Activated CD4-positive, alpha-beta T cell treated with anti-CD3 and anti-CD28 coated beads, Interleukin-2, amount 50 U/mL, for 1 hour (primary cell): Measurements from ENCODE around the gene ATP2A2.
"Not testable (repeated sequence)": the region's sequence is repeated elsewhere in the genome, so short reads cannot be mapped to it uniquely, and the experiment has no call there.

Experiments used
- DNase-seq: peaks from one replicate; pipeline ENCODE4 v3.0.0-alpha.2; 2020

ATP2A2 gene

GRCh38 chr12:110301065-110301806 lies 20.2 kb downstream of the ATP2A2 start:
- DNase-seq: no peak

DNA sequence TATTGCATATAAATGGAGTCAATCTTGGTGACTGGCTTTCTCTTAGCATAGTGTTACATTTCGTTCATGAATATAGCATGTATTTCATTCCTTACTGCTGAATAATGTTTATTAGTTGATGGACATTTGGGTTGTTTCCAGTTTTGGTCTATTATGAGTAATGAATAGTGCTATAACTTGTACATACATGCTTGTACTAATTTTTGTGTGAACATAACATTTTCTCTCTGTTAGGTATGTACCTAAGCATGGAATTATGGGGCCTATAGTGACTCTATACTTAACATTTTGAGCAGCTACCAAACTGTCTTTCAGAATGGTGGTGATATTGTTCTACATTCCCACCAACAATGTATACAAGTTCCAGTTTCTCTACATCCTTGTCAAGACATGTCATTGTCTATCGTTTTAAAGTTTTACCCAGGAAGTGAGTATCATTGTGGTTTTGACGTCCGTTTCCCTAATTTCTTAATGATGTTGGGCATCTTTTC lies 23.1 kb downstream of the ATP2A2 start:
- no peak for DNase-seq

DNA sequence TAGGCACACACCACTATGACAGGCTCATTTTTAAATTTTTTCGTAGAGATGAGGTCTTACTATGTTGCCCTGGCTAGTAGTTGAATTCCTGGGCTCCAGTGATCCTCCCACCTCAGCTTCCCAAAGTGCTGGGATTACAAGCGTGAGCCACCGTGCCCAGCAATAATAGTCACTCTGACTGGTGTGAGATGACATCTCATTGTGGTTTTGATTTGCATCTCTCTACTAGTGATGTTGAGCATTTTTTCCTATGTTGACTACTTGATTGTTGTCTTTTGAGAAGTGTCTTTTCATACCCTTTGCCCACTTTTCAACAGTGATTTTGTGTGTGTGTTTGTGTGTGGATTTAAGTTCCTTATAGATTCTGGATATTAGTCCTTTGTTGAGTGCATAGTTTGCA lies 26.3 kb downstream of the ATP2A2 start:
- no peak for DNase-seq

DNA sequence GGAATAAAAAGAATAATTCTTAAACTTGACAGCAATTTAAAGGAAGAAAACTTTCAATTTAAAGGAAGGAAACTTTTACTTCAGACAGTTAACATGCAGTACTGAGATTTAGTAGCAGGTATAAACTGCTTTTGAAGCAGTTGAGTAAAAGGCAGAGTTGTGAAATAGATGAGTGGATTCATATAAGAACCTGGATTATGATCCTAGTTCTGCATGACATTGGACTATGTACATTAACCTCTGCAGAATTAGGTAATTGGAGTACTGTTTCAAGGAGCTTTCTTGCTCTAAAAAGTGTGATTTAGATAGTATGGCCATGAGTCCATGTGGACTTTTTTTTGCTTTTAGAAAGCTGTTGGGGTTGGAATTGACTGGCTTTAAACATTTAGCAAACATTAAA lies 29.7 kb downstream of the ATP2A2 start:
- no peak for DNase-seq

GRCh38 chr12:110311903-110312302 lies 30.9 kb downstream of the ATP2A2 start:
- no peak for DNase-seq

DNA sequence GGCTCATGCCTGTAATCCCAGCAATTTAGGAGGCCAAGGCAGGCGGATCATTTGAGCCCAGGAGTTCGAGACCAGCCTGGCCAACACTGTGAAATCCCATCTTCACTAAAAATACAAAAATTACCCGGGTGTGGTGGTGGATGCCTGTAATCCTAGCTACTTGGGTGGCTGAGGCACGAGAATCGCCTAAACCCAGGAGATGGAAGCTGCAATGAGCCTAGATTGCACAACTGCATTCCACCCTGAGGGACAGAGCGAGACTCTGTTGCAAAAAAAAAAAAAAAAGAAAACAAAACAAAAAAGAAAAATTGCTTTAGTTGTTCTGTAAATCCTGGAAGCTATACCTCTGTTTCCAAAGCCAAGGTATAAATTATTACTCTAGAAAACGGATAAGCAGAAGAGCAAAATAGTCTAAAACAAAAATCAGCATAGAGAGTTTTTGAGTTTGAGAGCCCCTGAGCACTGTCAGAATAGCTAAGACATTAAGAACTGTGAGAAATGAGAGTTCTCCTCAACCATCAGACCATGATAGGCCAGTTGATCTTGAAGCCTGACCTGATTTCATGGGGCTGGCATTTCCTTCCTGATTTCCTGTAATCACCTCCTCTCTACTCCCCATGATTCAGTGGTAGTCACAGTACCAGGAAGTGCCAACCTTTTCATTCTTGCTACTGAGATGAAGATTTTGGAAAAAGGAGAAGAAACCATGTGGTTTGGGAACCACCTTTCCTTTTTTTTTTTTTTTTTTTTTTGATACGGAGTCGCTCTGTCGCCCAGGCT lies 31.7 kb downstream of the ATP2A2 start:
- no peak for DNase-seq

DNA sequence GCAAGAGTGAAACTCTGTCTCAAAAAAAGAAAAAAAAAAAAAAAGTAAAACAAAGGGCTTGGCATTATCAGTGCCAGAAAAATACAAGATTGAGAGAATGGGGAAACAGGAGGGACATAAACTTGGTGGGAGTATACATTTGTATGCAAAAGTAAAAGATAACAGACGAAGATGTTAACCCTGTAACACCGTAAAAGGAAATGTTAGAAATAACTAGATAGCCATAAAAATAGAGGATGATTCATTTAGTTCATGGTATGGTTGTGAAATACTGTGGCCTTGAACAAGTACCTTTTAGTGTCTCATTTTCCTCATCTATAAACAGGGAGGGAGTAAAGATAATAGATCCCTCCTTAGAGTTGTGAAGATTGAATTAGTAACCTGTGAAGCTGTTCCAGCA lies 33.3 kb downstream of the ATP2A2 start:
- no peak for DNase-seq

GRCh38 chr12:110316861-110317260 lies 35.8 kb downstream of the ATP2A2 start:
- DNase-seq: no peak

DNA sequence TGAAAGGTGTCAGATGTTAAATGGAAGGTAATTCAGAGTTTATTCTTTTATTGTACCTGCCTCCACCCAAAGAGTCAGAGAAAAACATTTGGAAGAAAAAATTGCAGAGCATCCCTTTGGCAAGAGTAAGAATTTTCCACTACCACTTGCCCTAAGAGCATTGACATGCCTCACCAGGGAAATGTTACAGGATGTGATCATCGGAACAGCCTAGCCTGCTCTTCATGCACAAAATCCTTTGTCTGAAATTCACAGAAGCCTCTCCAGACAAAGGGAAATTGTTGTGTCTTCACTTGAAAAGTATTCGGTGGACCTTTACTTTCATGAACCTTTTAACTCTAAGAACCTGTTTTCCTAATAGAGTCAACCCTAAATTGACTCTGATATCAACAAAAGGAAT lies 36.9 kb downstream of the ATP2A2 start:
- DNase-seq: no peak

- no peak for DNase-seq
Measured at GRCh38 chr12:110320550-110320949, 39.5 kb downstream of the ATP2A2 start.

DNA sequence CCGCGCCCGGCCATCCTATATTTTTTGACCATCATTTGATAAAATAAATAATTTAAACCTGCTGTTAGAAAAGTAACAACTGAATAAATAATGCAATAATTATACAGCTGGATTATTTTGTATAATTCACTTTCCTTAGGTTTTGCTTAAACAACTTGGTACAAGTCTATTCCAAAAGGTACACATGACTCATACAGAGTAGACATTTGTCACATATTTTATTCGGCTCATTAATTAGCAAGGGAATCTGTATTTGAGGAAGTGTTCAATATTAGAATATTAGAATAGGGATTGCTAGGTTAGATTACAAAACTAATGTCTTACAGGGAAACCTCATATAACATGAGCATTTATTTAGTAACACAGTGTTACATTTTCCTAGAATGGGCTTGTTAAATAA lies 48.7 kb downstream of the ATP2A2 start:
- DNase-seq: no peak

DNA sequence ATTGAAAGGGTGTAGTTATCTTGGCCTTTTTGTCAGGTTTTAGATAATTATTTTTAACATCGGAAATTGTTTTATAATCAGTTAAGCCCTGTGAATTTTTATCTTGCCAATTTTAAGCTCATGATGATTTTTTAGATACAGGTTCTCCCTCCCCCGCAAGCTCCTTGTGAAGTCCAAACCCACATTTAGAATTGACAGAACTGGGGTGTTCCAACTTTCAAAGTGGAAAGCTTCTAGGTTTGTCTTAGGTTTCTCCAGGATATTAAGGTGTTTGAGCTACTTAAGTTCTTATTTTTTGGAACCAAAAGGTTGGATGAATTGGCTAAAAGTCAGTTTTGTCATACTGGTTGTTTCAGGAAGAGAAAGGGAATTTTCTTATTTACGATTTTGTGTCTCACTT lies 49.1 kb downstream of the ATP2A2 start:
- no peak for DNase-seq

DNA sequence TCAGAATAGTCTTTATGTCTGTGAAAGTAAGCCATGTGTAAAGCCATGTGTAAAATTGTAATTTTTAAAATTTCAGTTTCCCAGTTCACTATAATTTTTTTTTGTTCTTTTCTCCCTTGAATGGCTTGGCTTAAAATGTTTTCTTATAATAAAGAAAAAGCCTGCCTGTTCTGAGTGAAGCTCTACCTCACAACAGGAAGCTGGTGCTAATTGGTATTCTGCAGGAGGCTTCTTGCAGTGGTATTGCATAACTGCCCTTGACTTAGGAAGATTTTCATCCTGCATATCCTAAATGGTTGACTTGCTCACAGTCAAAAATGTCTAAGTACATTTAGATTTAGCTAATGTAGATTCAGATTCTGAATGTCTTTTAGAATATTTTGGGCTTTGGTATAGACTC lies 49.5 kb downstream of the ATP2A2 start:
- DNase-seq: no peak

GRCh38 chr12:110333201-110333600 lies 52.2 kb downstream of the ATP2A2 start:
- no peak for DNase-seq

DNA sequence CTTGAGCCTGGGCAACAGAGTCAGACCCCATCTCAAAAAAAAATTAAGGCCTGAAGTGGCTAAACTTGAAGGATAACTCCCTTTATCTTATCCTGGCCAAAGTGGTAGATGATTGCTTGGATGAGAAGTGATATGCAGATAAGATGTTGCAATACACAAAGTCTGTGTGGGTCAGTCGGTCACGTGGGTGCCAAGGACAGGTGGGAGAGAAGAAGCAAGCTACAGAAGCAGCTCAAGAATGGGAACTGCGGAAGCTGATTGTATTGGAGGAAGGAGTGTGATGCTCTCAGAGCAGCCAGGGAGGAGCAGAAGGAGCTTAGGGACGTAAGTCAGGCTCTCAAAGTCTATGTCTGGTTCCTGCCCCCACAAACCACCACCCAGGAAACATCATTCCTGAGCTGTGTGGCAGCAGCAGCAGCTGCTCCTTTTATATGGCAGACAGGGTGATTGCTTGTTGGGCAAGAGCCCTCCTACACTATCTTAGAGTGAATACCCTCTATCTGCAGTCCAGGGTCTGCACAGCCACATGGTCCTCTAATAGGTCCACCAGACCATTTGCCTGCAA lies 54.5 kb downstream of the ATP2A2 start:
- DNase-seq: no peak

DNA sequence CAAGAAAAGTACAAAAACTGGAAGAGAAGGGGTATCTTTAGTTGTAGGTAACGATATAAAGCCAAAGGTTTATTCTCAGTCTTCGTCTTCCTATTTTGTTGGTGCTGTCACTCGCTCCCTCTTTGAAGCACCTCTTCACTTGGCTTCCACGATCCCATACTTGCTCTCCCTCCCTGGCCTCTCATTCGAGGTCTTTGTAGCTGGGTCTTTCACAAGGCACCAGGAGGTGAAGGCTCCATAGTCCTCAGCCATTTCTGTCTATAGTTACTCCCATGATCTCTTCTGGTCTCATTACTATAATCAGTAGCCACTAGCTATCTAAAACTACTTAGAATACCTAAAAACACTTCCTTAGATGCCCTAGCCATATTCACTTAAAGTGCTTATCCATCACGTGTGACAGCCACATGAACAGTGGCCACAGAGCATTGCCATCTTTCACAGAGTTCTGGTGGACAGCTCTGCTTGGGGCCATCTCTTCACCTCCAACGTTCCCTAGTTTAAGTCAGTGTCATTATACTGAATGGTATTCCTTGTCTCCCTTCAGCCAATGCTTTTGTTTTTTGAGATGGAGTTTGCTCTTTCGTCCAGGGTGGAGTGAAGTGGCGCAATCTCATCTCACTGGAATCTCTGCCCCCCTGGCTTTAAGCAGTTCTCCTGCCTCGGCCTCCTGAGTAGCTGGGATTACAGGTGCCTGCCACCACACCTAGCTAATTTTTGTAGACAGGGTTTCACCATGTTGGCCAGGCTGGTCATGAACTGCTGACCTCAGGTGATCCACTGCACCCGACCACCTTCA lies 57.1 kb downstream of the ATP2A2 start:
- DNase-seq: no peak

GRCh38 chr12:110338754-110339153 lies 57.7 kb downstream of the ATP2A2 start:
- no peak for DNase-seq

- no peak for DNase-seq
Measured at GRCh38 chr12:110339184-110339952, 58.3 kb downstream of the ATP2A2 start.

DNA sequence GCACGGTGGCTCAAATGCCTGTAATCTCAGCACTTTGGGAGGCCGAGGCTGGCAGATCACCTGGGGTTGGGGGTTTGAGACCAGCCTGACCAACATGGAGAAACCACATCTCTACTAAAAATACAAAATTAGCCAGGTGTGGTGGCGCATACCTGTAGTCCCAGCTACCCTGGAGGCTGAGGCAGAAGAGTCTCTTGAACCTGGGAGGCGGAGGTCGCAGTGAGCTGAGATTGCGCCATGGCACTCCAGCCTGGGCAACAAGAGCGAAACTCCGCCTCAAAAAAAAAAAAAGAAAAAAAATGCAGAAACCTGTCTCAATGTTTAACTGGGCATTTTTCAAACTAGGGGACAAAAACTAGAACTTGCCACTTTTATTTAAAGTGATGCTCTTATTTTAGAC lies 59.2 kb downstream of the ATP2A2 start:
- DNase-seq: not testable (repeated sequence)

- DNase-seq: no peak
Measured at GRCh38 chr12:110340706-110341105, 59.7 kb downstream of the ATP2A2 start.

DNA sequence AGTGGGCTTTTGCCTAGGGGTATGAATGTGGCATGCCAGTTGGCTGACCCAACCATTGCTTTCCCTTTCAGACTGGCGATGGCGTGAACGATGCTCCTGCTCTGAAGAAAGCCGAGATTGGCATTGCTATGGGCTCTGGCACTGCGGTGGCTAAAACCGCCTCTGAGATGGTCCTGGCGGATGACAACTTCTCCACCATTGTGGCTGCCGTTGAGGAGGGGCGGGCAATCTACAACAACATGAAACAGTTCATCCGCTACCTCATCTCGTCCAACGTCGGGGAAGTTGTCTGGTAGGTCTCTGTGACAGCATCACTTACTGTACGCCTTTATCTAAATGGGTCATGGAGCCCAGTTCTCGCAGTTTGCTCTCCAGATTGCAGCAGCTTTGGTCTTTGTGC lies 61.1 kb downstream of the ATP2A2 start:
- DNase-seq: no peak

DNA sequence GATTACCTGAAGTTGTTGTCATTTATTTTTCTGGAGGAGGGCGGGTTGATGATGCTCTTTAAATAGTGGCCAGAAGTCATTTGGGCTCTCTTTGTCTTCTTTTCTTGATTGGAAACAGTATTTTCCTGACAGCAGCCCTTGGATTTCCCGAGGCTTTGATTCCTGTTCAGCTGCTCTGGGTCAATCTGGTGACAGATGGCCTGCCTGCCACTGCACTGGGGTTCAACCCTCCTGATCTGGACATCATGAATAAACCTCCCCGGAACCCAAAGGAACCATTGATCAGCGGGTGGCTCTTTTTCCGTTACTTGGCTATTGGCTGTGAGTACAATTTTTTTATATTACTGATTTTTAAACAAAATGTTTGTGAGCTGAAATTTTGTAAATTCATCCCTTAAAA lies 62.1 kb downstream of the ATP2A2 start:
- no peak for DNase-seq
